Measurements from ENCODE around the gene OR52B6. TPM values are rescaled to one million over a fixed set of nuclear protein-coding genes. Genes with fewer than 3 reads are reported as not detected.

Gene OR52B6
- total RNA-seq, 2 donors from 2014 or later = not detected

DNA sequence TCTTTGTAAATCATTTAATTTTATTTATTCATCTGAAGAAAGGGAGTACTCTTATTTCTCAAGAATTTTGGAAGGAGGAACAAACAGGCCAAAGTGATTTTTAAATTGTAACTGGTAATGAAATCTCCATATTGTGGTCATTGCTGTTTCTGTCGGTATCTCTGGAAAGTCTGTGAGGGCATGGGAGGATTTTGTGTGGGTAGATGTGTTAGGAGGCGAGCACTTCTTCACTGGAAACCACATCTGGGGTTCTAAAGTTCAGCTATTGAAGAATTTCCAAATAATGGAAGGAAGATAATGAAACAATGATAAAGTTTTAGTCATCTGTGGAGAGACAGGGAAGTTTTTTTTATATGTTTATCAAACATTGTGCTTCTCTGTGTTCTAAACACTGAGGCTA, 50.7 kb downstream of the OR52B6 start:
- intact Hi-C loops (cut with DNase I) = loop anchor here in 1 of 2 donors (10.0 kb wide), 1 partner anchor 827 kb away; the partner anchor contains the start of gene OR52R1
- DNase-seq (ENCODE audit: low spot score) = no peak

Other genes with a start within 250 kb of the OR52B6 start
- gene OR51B5, start 237.4 kb upstream of the OR52B6 start, total RNA-seq = under 1 TPM; 0.29 to 0.51 TPM
- not detected for gene OR51B6, start 229.4 kb upstream of the OR52B6 start, total RNA-seq
- gene OR51M1, start 197.1 kb upstream of the OR52B6 start, total RNA-seq = not detected
- not detected for gene OR51Q1, start 158.8 kb upstream of the OR52B6 start, total RNA-seq
- gene OR51I1, start 139.4 kb upstream of the OR52B6 start, total RNA-seq = not detected
- not detected for gene OR51I2, start 131.6 kb upstream of the OR52B6 start, total RNA-seq
- not detected for gene OR52D1, start 92.2 kb upstream of the OR52B6 start, total RNA-seq
- under 1 TPM in 1 of 2 donors, not detected in 1; 0.38 TPM for gene UBQLN3, start 70.9 kb upstream of the OR52B6 start, total RNA-seq
- gene UBQLNL, start 64.2 kb upstream of the OR52B6 start, total RNA-seq = under 1 TPM; 0.32 to 0.38 TPM
- gene OR52H1, start 32.3 kb upstream of the OR52B6 start, total RNA-seq = under 1 TPM; 0.24 to 0.51 TPM
- 1 to 10 TPM; 1.8 to 3.2 TPM for gene TRIM6, start 15.8 kb downstream of the OR52B6 start, total RNA-seq
- 1 to 10 TPM; 4.1 to 4.5 TPM for gene TRIM34, start 44.1 kb downstream of the OR52B6 start, total RNA-seq
- gene TRIM5, start 104.2 kb downstream of the OR52B6 start, total RNA-seq = 10 to 100 TPM; 18.1 to 20.2 TPM
- 10 to 100 TPM; 40.7 to 60.4 TPM for gene TRIM22, start 108.9 kb downstream of the OR52B6 start, total RNA-seq
- under 1 TPM in 1 of 2 donors, not detected in 1; 0.19 TPM for gene OR56B1, start 155.6 kb downstream of the OR52B6 start, total RNA-seq
- gene OR52N4, start 173.4 kb downstream of the OR52B6 start, total RNA-seq = under 1 TPM in 1 of 2 donors, not detected in 1; 0.24 TPM
- gene OR52N5, start 202.5 kb downstream of the OR52B6 start, total RNA-seq = not detected
- not detected for gene OR52N1, start 210.4 kb downstream of the OR52B6 start, total RNA-seq
- not detected for gene OR52N2, start 228.0 kb downstream of the OR52B6 start, total RNA-seq